ENCODE results near the gene MUSK. TPM values are rescaled to one million over a fixed set of nuclear protein-coding genes. Genes with fewer than 3 reads are reported as not detected.

The MUSK gene
- total RNA-seq, 1 donor from 2014 or later: 3.2 TPM

GRCh38 chr9:110669433-110669832, 842 bp downstream of the MUSK start:
- no peak for TF ChIP-seq CTCF (IDR thresholded peaks at IDR 0.05)
- ATAC-seq: peak in 1 of 2 donors; percentile 52
- no peak for DNase-seq
- no peaks in the 10 kb centered on the region for H3K27me3 ChIP-seq (ENCODE audit: low read depth)
- peak overlapping the region; percentile 25 for H3K27ac ChIP-seq
- H3K4me3 ChIP-seq: peak overlapping the region; percentile 27
- no peaks in the 10 kb centered on the region for H3K9me3 ChIP-seq
- no peaks in the 10 kb centered on the region for H3K36me3 ChIP-seq
- intact Hi-C loops (cut with DNase I): no loop called here
- no peaks in the 10 kb centered on the region for H3K4me1 ChIP-seq

GRCh38 chr9:110671849-110672248, 3.3 kb downstream of the MUSK start:
- intact Hi-C loops (cut with DNase I): no loop called here
- Histone ChIP-seq H3K36me3 (no peaks in the 10 kb centered on the region), H3K4me3 (no peak overlapping the region), H3K9me3 (no peaks in the 10 kb centered on the region), H3K27me3 (ENCODE audit: low read depth) (no peaks in the 10 kb centered on the region), H3K4me1 (no peaks in the 10 kb centered on the region), H3K27ac (no peak overlapping the region)
- no peak for TF ChIP-seq CTCF (IDR thresholded peaks at IDR 0.05)
- no peak for DNase-seq
- no peak for ATAC-seq

GRCh38 chr9:110672873-110673510, 4.4 kb downstream of the MUSK start:
- DNase-seq: no peak
- no peaks in the 10 kb centered on the region for H3K4me1 ChIP-seq
- H3K4me3 ChIP-seq: no peak overlapping the region
- intact Hi-C loops (cut with DNase I): no loop called here
- H3K27me3 ChIP-seq (ENCODE audit: low read depth): no peaks in the 10 kb centered on the region
- ATAC-seq: no peak
- no peaks in the 10 kb centered on the region for H3K36me3 ChIP-seq
- no peaks in the 10 kb centered on the region for H3K9me3 ChIP-seq
- no peak for TF ChIP-seq CTCF (IDR thresholded peaks at IDR 0.05)
- H3K27ac ChIP-seq: no peak overlapping the region

- Histone ChIP-seq H3K4me3 (no peak overlapping the region), H3K36me3 (no peaks in the 10 kb centered on the region), H3K27ac (no peak overlapping the region), H3K4me1 (no peaks in the 10 kb centered on the region), H3K27me3 (ENCODE audit: low read depth) (no peaks in the 10 kb centered on the region), H3K9me3 (no peaks in the 10 kb centered on the region)
- no peak for TF ChIP-seq CTCF (IDR thresholded peaks at IDR 0.05)
- ATAC-seq (no peak), DNase-seq (no peak)
- intact Hi-C loops (cut with DNase I): no loop called here
Measured at GRCh38 chr9:110687497-110687896, 18.9 kb downstream of the MUSK start.

GRCh38 chr9:110688329-110688728, 19.7 kb downstream of the MUSK start:
- ATAC-seq (no peak), DNase-seq (no peak)
- Histone ChIP-seq H3K9me3 (no peaks in the 10 kb centered on the region), H3K4me3 (no peak overlapping the region), H3K4me1 (no peaks in the 10 kb centered on the region), H3K36me3 (no peaks in the 10 kb centered on the region), H3K27me3 (ENCODE audit: low read depth) (no peaks in the 10 kb centered on the region), H3K27ac (no peak overlapping the region)
- intact Hi-C loops (cut with DNase I): no loop called here
- no peak for TF ChIP-seq CTCF (IDR thresholded peaks at IDR 0.05)

All from lower lobe of right lung (tissue), 2 donors.